A673 (cell line): Measurements from ENCODE around the gene LZIC. TPM values are rescaled to one million over a fixed set of nuclear protein-coding genes. Genes with fewer than 3 reads are reported as not detected.

Experiments
- BruUV-seq: library from RNA; stranded (reverse); fragments of 400-500 nt; replicated peaks from 2 replicates; lab custom pipeline; 2021; lab: Mats Ljungman, UMichigan
- CTCF ChIA-PET: fragments of 300-600 bp; sonication (Branson Sonifier 250); formaldehyde crosslinking; loops from one replicate; lab custom pipeline; 2022; ENCODE audit warnings: antibody characterized with exemption; lab: Charles Lee
- POLR2A ChIA-PET: fragments of 300-600 bp; sonication (Branson Sonifier 250); formaldehyde crosslinking; loops from one replicate; lab custom pipeline; 2022; ENCODE audit warnings: antibody characterized with exemption; ENCODE audit not compliant: low non-redundant PET; lab: Charles Lee
- DNase-seq: peaks from one replicate; pipeline ENCODE4 v3.0.0-alpha.2; 2015; ENCODE audit warnings: low spot score
- H3K27ac ChIP-seq: fragments of 200-600 bp; sonication (generic); 2 replicates; pipeline ENCODE4 v1.5.1; 2016; ENCODE audit warnings: mixed run types, low read depth, mild to moderate bottlenecking, mixed read lengths, antibody characterized with exemption, low read length; ENCODE audit not compliant: poor library complexity, severe bottlenecking
- H3K27me3 ChIP-seq: fragments of 200-600 bp; sonication (generic); replicated peaks from 2 replicates; pipeline ENCODE4 v1.6.1; 2017; ENCODE audit warnings: mixed run types, low read depth, mild to moderate bottlenecking, mixed read lengths, antibody characterized with exemption, low read length; ENCODE audit not compliant: insufficient read depth, poor library complexity
- H3K36me3 ChIP-seq: fragments of 200-600 bp; sonication (generic); 2 replicates; pipeline ENCODE4 v1.6.1; 2016; ENCODE audit warnings: mixed run types, mild to moderate bottlenecking, mixed read lengths, antibody characterized with exemption, low read length; ENCODE audit not compliant: insufficient read depth, poor library complexity, severe bottlenecking
- H3K4me1 ChIP-seq: fragments of 200-600 bp; sonication (generic); 2 replicates; pipeline ENCODE4 v1.6.1; 2017; ENCODE audit warnings: mixed run types, mild to moderate bottlenecking, mixed read lengths, antibody characterized with exemption, low read length; ENCODE audit not compliant: insufficient read depth, poor library complexity, severe bottlenecking
- H3K4me3 ChIP-seq: fragments of 200-600 bp; sonication (generic); 2 replicates; pipeline ENCODE4 v1.5.1; 2016; ENCODE audit warnings: low read depth, mixed run types, mild to moderate bottlenecking, mixed read lengths, low read length; ENCODE audit not compliant: poor library complexity, severe bottlenecking
- H3K9me3 ChIP-seq: fragments of 200-600 bp; sonication (generic); 2 replicates; pipeline ENCODE4 v1.6.1; 2016; ENCODE audit warnings: mixed run types, low read depth, mild to moderate bottlenecking, mixed read lengths, antibody characterized with exemption, low read length; ENCODE audit not compliant: poor library complexity, severe bottlenecking
- CTCF ChIP-seq: fragments of 300-800, 200-600 bp; sonication (generic); conservative IDR thresholded peaks from 2 replicates; pipeline ENCODE4 v1.5.1; 2017; ENCODE audit warnings: low read depth, mild to moderate bottlenecking, antibody characterized with exemption, low read length, moderate library complexity, mixed read lengths
- EZH2 ChIP-seq: fragments of 200-600 bp; sonication (generic); IDR thresholded peaks from 2 replicates; pipeline ENCODE4 v1.6.1; 2017; ENCODE audit warnings: borderline replicate concordance, low read depth, mild to moderate bottlenecking, mixed read lengths, antibody characterized with exemption, low read length; ENCODE audit not compliant: poor library complexity, severe bottlenecking
- intact Hi-C: fragments of 100-400 bp; cut with micrococcal nuclease; formaldehyde crosslinking; loops from one replicate; pipeline ENCODE4 v1.10.0; 2022; ENCODE audit not compliant: unreplicated experiment
- total RNA-seq: library from RNA; stranded (reverse); gene quantifications from 2 replicates; pipeline ENCODE4 v1.2.3, GENCODE V29; 2021

The LZIC gene
- total RNA-seq, 1 experiment from 2014 or later, result 53.7 TPM

DNA sequence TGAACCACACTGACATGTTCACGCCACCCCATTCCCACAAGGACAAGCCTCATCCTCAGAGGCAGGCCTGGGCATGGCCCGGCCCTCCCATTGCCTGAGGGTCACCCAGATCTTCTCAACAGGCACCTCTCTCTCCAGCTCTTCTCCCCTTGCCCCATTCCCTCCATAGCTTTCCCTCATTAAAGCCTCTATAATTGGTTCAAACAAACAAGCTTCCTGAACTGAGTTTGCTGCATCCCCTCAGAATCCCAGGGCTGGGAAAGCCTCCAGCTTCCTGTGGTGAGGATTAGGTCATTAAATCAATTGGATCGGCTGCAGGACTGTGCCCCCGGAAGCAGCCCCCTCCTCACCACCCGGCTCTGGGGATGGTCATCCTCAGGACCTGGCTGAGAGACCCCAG is 52.0 kb downstream of the LZIC start:
- no peak overlapping the region for H3K4me3 ChIP-seq
- CTCF ChIA-PET, result interaction anchor here (0.6 kb wide), 2 partner anchors 23 to 974 kb away, joined by 3 read pairs; no protein-coding TSS in a partner anchor
- peak; percentile 72 for DNase-seq
- TF ChIP-seq EZH2 (no peak), CTCF (no peak)
- peak overlapping the region; percentile 77 for H3K27ac ChIP-seq
- H3K27me3 ChIP-seq, result no peaks in the 10 kb centered on the region
- intact Hi-C loops, result no loop called here
- peaks cover 56% of the 10 kb centered on the region for H3K4me1 ChIP-seq
- no peaks in the 10 kb centered on the region for H3K36me3 ChIP-seq
- H3K9me3 ChIP-seq, result no peaks in the 10 kb centered on the region
- BruUV-seq, result no TSS peak
- POLR2A ChIA-PET, result interaction anchor here (0.7 kb wide), 1 partner anchor 391 kb away, joined by 4 read pairs; no protein-coding TSS in a partner anchor

DNA sequence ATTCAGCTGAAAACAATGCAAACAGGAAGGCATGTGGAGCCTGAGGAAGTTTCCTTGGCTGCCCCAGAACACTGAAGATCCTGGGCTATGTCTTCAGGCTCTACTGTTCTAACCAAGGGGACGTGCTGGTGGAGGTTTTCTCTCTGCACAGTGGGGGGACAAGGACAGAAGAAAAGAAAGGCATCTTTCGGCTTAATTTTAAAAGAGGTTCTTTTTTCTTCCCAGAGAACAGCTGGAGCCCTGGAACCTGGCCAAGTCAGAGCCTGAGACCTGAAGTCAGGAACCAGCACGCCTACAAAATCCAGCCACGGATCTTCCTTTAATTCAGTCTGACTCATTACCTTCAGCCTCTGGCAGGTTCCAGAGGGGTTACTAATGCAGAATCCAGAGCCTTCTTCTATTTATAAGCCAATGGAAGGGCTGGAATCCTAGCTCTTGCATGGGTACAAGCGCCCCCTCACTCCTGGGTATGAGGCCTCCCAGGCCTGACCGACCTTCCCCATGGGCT is 52.9 kb downstream of the LZIC start:
- intact Hi-C loops, result no loop called here
- H3K9me3 ChIP-seq, result no peaks in the 10 kb centered on the region
- ChIA-PET CTCF (interaction anchor here (0.6 kb wide), 1 partner anchor 975 kb away, joined by 3 read pairs; no protein-coding TSS in a partner anchor), POLR2A (interaction anchor here (0.6 kb wide), 1 partner anchor 109 kb away, joined by 4 read pairs; no protein-coding TSS in a partner anchor)
- H3K4me3 ChIP-seq, result no peak overlapping the region
- peak; percentile 97 for DNase-seq
- H3K36me3 ChIP-seq, result no peaks in the 10 kb centered on the region
- peaks cover 61% of the 10 kb centered on the region for H3K4me1 ChIP-seq
- TF ChIP-seq CTCF, result no peak
- no peak for TF ChIP-seq EZH2
- no peaks in the 10 kb centered on the region for H3K27me3 ChIP-seq
- H3K27ac ChIP-seq, result peak overlapping the region; percentile 77
- BruUV-seq, result no TSS peak

- DNase-seq, result no peak
- intact Hi-C loops, result no loop called here
- H3K27me3 ChIP-seq, result no peaks in the 10 kb centered on the region
- no peaks in the 10 kb centered on the region for H3K36me3 ChIP-seq
- ChIA-PET CTCF (no interaction called here), POLR2A (interaction anchor here (0.6 kb wide), 1 partner anchor 108 kb away, joined by 4 read pairs; no protein-coding TSS in a partner anchor)
- BruUV-seq, result no TSS peak
- no peak for TF ChIP-seq EZH2
- no peak for TF ChIP-seq CTCF
- no peaks in the 10 kb centered on the region for H3K9me3 ChIP-seq
- H3K4me1 ChIP-seq, result peaks cover 61% of the 10 kb centered on the region
- peak overlapping the region; percentile 77 for H3K27ac ChIP-seq
- no peak overlapping the region for H3K4me3 ChIP-seq
Observed at GRCh38 chr1:9889411-9889810, 53.8 kb downstream of the LZIC start.
